CD4-positive, alpha-beta T cell (primary cell): ENCODE measurements around the gene SF3B4. TPM values are rescaled to one million over a fixed set of nuclear protein-coding genes. Genes with fewer than 3 reads are reported as not detected.

Experiments
- ATAC-seq: fragments of 200-7000 bp; cut with Tn5 transposase; one replicate; pipeline ENCODE4 v1.10.0; 2022; ENCODE audit warnings: mild to moderate bottlenecking; ENCODE audit not compliant: poor library complexity
- CTCF ChIA-PET: fragments of 350-600 bp; sonication (Branson Sonifier 250); formaldehyde crosslinking; loops from one replicate; lab custom pipeline; 2021; ENCODE audit warnings: antibody characterized with exemption, inconsistent platforms; lab: Charles Lee
- POLR2A ChIA-PET: fragments of 350-600 bp; sonication (Branson Sonifier 250); formaldehyde crosslinking; loops from one replicate; lab custom pipeline; 2021; ENCODE audit warnings: antibody characterized with exemption, inconsistent platforms; lab: Charles Lee
- DNase-seq, 14 experiments: peaks; one replicate each; pipeline ENCODE4 v3.0.0-alpha.2; 2013 to 2020; ENCODE audit warnings: mixed read lengths in 2 of 14
- H3K27ac ChIP-seq, 2 donors: one replicate each; pipeline versions ENCODE4 v1.5.1 to v1.7.0; 2013; ENCODE audit warnings: low read length in 2 of 2, low read depth in 1 of 2, mild to moderate bottlenecking in 1 of 2
- H3K27me3 ChIP-seq, 2 experiments: 1 replicate in 1 of 2; 2 replicates in 1 of 2; pipeline versions ENCODE4 v1.6.1 to v1.7.0; 2013; ENCODE audit warnings: low read length in 2 of 2, control low read depth in 1 of 2, mild to moderate bottlenecking in 1 of 2, moderate library complexity in 1 of 2; ENCODE audit not compliant: insufficient read depth in 2 of 2, control insufficient read depth in 1 of 2
- H3K36me3 ChIP-seq: one replicate; pipeline ENCODE4 v1.6.1; 2013; ENCODE audit warnings: low read length, control low read depth; ENCODE audit not compliant: insufficient read depth
- H3K4me1 ChIP-seq: one replicate; pipeline ENCODE4 v1.6.1; 2013; ENCODE audit warnings: low read length, control low read depth; ENCODE audit not compliant: insufficient read depth
- H3K4me3 ChIP-seq: one replicate; pipeline ENCODE4 v1.5.1; 2013; ENCODE audit warnings: mild to moderate bottlenecking, low read length, moderate library complexity
- H3K9me3 ChIP-seq, 2 experiments: 1 replicate in 1 of 2; 2 replicates in 1 of 2; pipeline versions ENCODE4 v1.6.1 to v1.7.0; 2013; ENCODE audit warnings: low read length in 2 of 2, mild to moderate bottlenecking in 2 of 2, control low read depth in 1 of 2, moderate library complexity in 1 of 2; ENCODE audit not compliant: control insufficient read depth in 1 of 2, insufficient read depth in 1 of 2
- H3K27ac Mint-ChIP-seq: one replicate; pipeline ENCODE4 v1.8.0; 2020; ENCODE audit warnings: mixed read lengths
- H3K27me3 Mint-ChIP-seq: one replicate; pipeline ENCODE4 v1.8.0; 2021; ENCODE audit warnings: mixed read lengths
- H3K36me3 Mint-ChIP-seq: one replicate; pipeline ENCODE4 v1.8.0; 2021; ENCODE audit warnings: low read depth, mixed read lengths
- H3K4me1 Mint-ChIP-seq: one replicate; pipeline ENCODE4 v1.8.0; 2021; ENCODE audit warnings: low read depth, mixed read lengths
- H3K4me3 Mint-ChIP-seq: one replicate; pipeline ENCODE4 v1.8.0; 2020; ENCODE audit warnings: mild to moderate bottlenecking, mixed read lengths
- H3K9me3 Mint-ChIP-seq: one replicate; pipeline ENCODE4 v1.8.0; 2020; ENCODE audit warnings: mixed read lengths
- intact Hi-C, 2 experiments: fragments of 100-400 bp; cut with DNase I in 1 of 2; cut with micrococcal nuclease in 1 of 2; formaldehyde crosslinking; loops; one replicate each; pipeline versions ENCODE4 v1.15.1 to v1.9.0; 2023 to 2025; cut with DNase I, micrococcal nuclease
- total RNA-seq, 174 experiments: library from RNA in 2 of 174; stranded (reverse) in 2 of 174; gene quantifications; one replicate each; pipeline ENCODE4 v1.2.3 and lab custom pipeline; 2021 to 2026
- TF ChIP-seq, protein P1 (sequence below): fragments of 200-600 bp; IDR thresholded peaks from one replicate; pipeline ENCODE4 v1.8.0; 2022; ENCODE audit warnings: antibody characterized with exemption, mild to moderate bottlenecking

The SF3B4 gene
- total RNA-seq, 2 experiments from 2014 or later = 38.0 to 38.6 TPM

DNA sequence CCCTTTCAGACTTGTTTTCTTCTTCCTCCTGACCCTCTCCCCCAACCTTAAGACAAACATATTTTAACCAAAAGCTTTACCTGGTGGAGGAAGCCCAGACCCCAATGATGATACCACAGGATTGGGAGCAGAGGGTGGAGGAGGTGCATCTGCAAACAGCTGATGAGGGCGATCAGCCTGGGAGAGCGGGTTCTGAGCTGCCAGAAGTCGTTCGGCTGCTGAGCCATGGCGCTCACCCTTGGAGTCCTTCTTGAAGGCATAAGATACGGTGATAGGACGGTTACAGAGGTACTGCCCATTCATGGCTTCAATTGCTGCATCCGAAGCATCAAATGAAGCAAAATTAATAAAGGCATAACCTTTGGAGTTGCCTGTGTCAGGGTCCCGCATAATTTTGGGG is 1.3 kb downstream of the SF3B4 start:
- H3K27me3 ChIP-seq = no peaks in the 10 kb centered on the region
- ChIA-PET CTCF (no interaction called here), POLR2A (interaction anchor here (1.0 kb wide), 1 partner anchor 39 kb away, joined by 4 read pairs; a partner anchor contains a TSS)
- H3K36me3 ChIP-seq = peaks cover 50% of the 10 kb centered on the region
- Mint-ChIP-seq H3K4me1 (peaks cover 47% of the 10 kb centered on the region), H3K27ac (no peak overlapping the region), H3K27me3 (peaks cover 2% of the 10 kb centered on the region), H3K4me3 (peak overlapping the region; percentile 98), H3K36me3 (peaks cover 69% of the 10 kb centered on the region), H3K9me3 (no peaks in the 10 kb centered on the region)
- intact Hi-C loops = loop anchor here (2.0 kb wide), 2 partner anchors 27 to 37 kb away; partner anchors contain the start of gene BOLA1 (in 1 of the 2)
- TF ChIP-seq, protein P1, sequence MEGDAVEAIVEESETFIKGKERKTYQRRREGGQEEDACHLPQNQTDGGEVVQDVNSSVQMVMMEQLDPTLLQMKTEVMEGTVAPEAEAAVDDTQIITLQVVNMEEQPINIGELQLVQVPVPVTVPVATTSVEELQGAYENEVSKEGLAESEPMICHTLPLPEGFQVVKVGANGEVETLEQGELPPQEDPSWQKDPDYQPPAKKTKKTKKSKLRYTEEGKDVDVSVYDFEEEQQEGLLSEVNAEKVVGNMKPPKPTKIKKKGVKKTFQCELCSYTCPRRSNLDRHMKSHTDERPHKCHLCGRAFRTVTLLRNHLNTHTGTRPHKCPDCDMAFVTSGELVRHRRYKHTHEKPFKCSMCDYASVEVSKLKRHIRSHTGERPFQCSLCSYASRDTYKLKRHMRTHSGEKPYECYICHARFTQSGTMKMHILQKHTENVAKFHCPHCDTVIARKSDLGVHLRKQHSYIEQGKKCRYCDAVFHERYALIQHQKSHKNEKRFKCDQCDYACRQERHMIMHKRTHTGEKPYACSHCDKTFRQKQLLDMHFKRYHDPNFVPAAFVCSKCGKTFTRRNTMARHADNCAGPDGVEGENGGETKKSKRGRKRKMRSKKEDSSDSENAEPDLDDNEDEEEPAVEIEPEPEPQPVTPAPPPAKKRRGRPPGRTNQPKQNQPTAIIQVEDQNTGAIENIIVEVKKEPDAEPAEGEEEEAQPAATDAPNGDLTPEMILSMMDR = no peak
- H3K27ac ChIP-seq = no peak overlapping the region
- DNase-seq = no peak
- no peak for ATAC-seq
- no peak overlapping the region for H3K4me3 ChIP-seq
- no peaks in the 10 kb centered on the region for H3K9me3 ChIP-seq
- H3K4me1 ChIP-seq = peaks cover 28% of the 10 kb centered on the region

DNA sequence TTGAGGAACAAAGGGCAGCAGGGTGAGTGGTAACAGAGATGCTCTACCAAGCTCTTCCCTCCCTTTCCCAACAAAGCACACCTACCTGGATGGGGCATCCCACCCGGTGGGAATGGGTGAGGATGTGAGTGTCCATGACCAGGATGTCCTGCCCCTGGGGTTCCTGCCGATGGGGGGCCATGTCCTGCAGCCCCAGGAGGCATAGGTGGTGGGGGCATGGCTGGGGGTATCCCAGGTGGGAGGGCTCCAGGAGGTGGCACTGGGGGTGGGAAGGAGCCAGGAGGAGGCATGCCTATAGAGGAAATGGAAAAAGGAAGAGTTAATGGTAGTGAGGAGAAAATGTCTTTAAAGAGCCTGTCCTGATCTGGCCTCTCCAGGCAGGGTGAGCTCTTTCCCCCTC is 1.9 kb downstream of the SF3B4 start:
- POLR2A ChIA-PET = interaction anchor here (1.0 kb wide), 1 partner anchor 39 kb away, joined by 4 read pairs; a partner anchor contains a TSS
- Mint-ChIP-seq H3K4me1 (peaks cover 47% of the 10 kb centered on the region), H3K4me3 (peak overlapping the region; percentile 98), H3K27me3 (no peaks in the 10 kb centered on the region), H3K27ac (peak overlapping the region; percentile 8), H3K9me3 (no peaks in the 10 kb centered on the region), H3K36me3 (peaks cover 69% of the 10 kb centered on the region)
- ATAC-seq (no peak), DNase-seq (no peak)
- TF ChIP-seq, protein P1 = no peak
- CTCF ChIA-PET = no interaction called here
- Histone ChIP-seq H3K4me3 (no peak overlapping the region), H3K27ac (no peak overlapping the region), H3K4me1 (peaks cover 28% of the 10 kb centered on the region), H3K9me3 (no peaks in the 10 kb centered on the region), H3K36me3 (peaks cover 50% of the 10 kb centered on the region), H3K27me3 (no peaks in the 10 kb centered on the region)
- intact Hi-C loops = loop anchor here (2.0 kb wide), 2 partner anchors 27 to 37 kb away; partner anchors contain the start of gene BOLA1 (in 1 of the 2)

- H3K36me3 ChIP-seq = peaks cover 50% of the 10 kb centered on the region
- ChIA-PET POLR2A (interaction anchor here (1.3 kb wide), 1 partner anchor 9 kb away, joined by 3 read pairs; no protein-coding TSS in a partner anchor), CTCF (no interaction called here)
- Mint-ChIP-seq H3K9me3 (no peaks in the 10 kb centered on the region), H3K27me3 (no peaks in the 10 kb centered on the region), H3K27ac (peak overlapping the region; percentile 8), H3K4me3 (peak overlapping the region; percentile 98), H3K36me3 (peaks cover 69% of the 10 kb centered on the region), H3K4me1 (peaks cover 47% of the 10 kb centered on the region)
- H3K4me3 ChIP-seq = no peak overlapping the region
- TF ChIP-seq, protein P1 = no peak
- H3K4me1 ChIP-seq = peaks cover 28% of the 10 kb centered on the region
- intact Hi-C loops = no loop called here
- ATAC-seq = no peak
- H3K27me3 ChIP-seq = no peaks in the 10 kb centered on the region
- no peak for DNase-seq
- no peaks in the 10 kb centered on the region for H3K9me3 ChIP-seq
- no peak overlapping the region for H3K27ac ChIP-seq
These were observed 2.3 kb downstream of the SF3B4 start for GRCh38 chr1:149925345-149925744.
